Measurements from ENCODE around the gene TCEAL3.

DNA sequence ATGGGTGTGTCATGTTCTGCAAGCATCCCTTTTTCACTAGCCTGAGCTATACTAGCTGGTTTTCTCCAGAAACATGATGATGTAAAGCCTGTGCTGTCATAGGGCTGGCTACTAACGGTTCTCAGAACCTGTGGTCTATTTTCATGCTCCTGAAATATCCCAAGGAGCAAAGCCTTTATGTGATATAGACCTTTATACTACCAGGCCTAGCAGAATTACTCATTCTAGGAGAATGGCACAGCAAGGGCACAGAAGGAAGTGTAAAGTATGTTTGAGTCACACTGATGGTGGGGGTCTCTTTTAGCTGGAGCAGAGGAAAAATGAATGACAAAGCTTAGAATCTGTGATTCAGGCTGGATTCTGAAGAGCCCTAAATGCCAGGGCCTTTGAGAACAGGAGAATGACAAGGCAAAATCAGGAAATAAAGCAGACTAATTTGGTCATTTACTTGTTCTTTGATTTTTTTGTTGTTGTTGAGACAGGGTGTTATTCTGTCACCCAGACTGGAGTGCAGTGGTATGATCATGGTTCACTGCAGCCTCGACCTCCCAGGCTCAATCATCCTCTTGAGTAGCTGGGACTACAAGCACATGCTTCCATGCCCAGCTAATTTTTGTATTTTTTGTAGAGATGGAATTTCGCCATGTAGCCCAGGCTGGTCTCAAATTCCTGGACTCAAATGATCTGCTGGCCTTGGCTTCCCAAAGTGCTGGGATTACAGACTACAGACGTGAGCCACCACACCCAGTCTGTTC, 32.8 kb downstream of the TCEAL3 start:
- TF ChIP-seq CTCF (IDR thresholded peaks at IDR 0.05; ENCODE audit: poor library complexity) (no peak), EZH2 (IDR thresholded peaks at IDR 0.05; ENCODE audit: borderline replicate concordance) (no peak), EZH2phosphoT487 (IDR thresholded peaks at IDR 0.05; ENCODE audit: low read depth, severe bottlenecking, unreplicated experiment) (no peak)

All from hepatocyte (in vitro differentiated cells).